Occipital lobe (tissue), 3 donors: ENCODE measurements around the gene GOLGA6B. TPM values are rescaled to one million over a fixed set of nuclear protein-coding genes. Genes with fewer than 3 reads are reported as not detected.
"Not testable (repeated sequence)": the region's sequence is repeated elsewhere in the genome, so short reads cannot be mapped to it uniquely, and the experiment has no call there.

Experiments used
- DNase-seq: peaks from one replicate; lab custom pipeline; 2025; lab: John Stamatoyannopoulos, UW
- small RNA-seq: library from RNA; depleted of rRNA; stranded (forward); fragments of <200 nt; gene quantifications from one replicate; pipeline ENCODE3, GENCODE V24; 2014
- total RNA-seq: library from RNA; depleted of rRNA; stranded (reverse); fragments of >200 nt; gene quantifications from one replicate; pipeline ENCODE4 v1.2.3, GENCODE V29; 2014

The GOLGA6B gene
- total RNA-seq, 1 donor from 2014 or later: not detected

DNA sequence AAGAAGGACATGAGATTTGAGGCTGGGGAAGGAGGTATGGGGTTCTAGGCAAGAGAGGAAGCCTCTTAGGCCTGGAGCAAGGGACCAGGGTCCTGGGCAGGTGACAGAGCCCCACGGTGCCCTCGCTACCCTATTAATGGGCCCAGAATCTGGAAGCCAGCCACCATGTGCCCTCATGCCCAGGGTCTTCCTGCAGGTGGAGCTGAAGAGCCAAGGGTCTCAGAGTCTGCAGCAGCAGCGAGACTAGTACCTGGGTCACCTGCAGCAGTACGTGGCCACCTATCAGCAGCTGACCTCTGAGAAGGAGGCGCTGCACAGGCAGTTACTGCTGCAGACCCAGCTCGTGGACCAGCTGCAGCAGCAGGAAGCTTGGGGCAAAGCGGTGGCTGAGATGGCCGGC is 9.4 kb downstream of the GOLGA6B start:
- not testable (repeated sequence) for DNase-seq

GRCh38 chr15:72665706-72666105 is 11.2 kb downstream of the GOLGA6B start:
- DNase-seq: not testable (repeated sequence)

GRCh38 chr15:72669803-72670202 is 15.3 kb downstream of the GOLGA6B start:
- not testable (repeated sequence) for DNase-seq

GRCh38 chr15:72670656-72671352 is 16.3 kb downstream of the GOLGA6B start:
- not testable (repeated sequence) for DNase-seq

GRCh38 chr15:72671525-72671924 is 17.0 kb downstream of the GOLGA6B start:
- DNase-seq: no peak

- no peak for DNase-seq
Measured at GRCh38 chr15:72676838-72677237, 22.3 kb downstream of the GOLGA6B start.

- DNase-seq: no peak
Measured at GRCh38 chr15:72680931-72681330, 26.4 kb downstream of the GOLGA6B start.

- no peak for DNase-seq
Measured at GRCh38 chr15:72682772-72683171, 28.3 kb downstream of the GOLGA6B start.

DNA sequence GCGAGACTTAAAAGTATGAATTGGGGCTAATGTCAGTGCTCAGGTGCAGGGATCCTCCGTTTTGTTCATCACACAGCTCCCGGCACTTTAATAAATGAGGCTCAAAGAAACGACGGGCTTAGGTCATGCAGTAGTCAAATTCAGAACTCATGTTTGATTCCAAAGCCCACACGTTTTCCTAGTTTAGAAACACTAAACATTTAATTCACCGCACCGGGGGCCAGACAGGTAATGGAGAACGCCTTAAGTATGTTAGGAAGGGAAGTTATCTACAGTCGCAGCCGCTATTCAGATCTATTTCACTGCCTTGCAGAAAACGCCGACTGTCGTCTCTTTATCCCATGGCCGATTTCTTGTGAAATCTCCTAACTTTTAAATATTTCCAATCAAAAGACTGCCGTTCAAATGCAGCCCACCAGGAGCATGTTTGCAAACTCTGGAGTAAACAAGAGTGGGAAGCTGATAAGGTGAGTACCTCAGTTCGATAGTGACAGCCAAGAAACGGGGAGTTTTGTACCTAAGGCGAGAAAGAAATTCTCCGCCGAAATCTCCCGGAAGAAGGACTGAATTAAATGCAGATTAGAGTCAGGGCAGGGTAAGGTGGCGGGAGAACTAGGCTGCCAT is 30.9 kb downstream of the GOLGA6B start:
- no peak for DNase-seq

DNA sequence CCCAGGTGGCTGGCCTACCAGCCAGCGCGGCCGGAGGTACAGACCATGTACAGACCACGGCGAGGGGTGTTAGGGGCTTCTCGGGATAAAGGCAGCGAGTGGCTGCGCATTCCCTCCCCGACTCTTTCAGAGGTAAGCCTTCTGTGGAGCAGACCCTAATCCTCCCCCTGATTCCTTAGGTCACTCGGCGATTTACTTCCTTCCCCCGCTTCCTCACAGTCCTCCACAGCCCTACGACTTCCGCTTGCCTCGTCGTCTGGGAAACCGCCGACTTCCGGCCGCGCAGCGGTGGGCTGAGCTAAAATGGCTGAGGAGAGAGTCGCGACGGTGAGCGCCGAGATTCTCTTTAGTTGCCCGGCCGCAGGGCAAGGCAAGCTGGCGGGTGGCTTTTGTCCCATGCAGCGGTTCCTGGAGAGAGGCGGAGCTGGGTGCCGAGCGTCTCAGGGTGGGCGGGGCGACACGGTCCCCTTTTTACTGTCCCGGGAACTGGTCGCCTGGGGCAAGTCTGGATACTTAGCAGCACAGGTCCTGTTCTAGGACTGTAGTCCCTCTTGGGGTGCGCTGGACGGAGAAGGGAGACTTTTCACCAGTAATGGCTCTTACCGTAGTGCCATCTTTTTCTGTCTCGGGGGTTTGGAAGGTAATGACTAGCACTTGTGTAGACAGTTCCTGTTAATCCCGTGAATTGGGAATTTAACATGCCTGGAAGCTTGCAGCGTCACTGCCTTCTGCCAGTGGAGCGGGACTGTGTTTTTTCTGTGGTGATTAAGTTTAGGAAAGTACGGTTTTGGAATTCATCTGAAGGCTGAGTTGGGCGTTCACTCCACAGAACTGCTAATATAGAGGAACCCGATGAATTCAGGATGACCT is 31.7 kb downstream of the GOLGA6B start, which contains the start of the genes BBS4 and HIGD2B:
Gene BBS4 (plus strand): TSS at position 283 of the 870 bp plus-strand sequence. CDS start 21 bp downstream, at position 304.
Gene HIGD2B (minus strand): TSS at position 258 of the 870 bp plus-strand sequence. CDS start 9,808 bp downstream, outside the sequence.
- no peak for DNase-seq

GRCh38 chr15:72688697-72689096 is 34.2 kb downstream of the GOLGA6B start:
- no peak for DNase-seq

DNA sequence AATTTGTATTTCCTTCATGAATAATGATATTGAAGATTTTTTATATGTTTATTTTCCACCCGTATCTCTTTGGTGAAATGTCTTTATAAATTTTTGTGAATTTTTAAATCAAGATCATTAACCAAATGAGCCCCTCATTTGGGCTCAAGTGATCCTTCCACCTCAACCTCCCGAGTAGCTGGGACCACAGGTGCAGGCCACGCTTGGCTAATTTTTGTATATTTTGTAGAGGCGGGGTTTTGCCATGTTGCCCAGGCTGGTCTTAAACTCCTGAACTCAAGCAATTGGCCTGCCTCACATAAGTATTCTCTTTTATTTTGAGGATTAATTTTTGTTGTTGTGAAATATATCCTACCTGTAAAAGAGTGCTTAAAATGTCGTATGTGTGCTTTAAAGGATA is 36.4 kb downstream of the GOLGA6B start:
- DNase-seq: no peak

- DNase-seq: no peak
Measured at GRCh38 chr15:72698938-72699337, 44.4 kb downstream of the GOLGA6B start.

- DNase-seq: no peak
Measured at GRCh38 chr15:72700076-72700475, 45.6 kb downstream of the GOLGA6B start.

GRCh38 chr15:72706266-72706665 is 51.8 kb downstream of the GOLGA6B start:
- no peak for DNase-seq

DNA sequence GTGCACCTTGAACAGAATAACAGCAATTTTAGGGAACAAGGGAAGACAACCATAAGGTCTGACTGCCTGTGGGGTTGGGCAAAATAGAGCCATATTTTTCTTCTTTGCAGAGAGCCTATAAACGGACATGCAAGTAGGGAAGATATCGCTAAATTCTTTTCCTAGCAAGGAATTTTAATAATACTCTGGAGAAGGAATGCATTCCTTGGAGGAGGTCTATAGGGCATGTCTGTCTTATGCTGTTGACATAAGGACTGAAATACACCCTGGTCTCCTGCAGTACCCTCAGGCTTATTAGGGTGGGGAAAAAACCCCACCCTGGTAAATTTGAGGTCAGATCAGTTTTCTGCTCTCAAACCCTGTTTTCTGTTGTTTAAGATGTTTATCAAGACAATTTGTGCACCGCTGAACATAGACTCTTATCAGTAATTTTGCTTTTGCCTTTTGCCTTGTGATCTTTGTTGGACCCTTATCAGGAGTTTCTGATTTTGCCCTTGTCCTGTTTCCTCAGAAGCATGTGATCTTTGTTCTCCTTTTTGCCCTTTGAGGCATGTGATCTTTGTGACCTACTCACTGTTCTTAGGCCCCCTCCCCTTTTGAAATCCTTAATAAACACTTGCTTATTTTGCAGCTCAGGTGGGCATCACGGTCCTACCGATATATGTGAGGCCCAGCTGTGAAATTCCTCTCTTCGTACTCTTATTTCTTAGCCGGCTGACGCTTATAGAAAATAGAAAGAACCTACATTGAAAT is 54.2 kb downstream of the GOLGA6B start:
- not testable (repeated sequence) for DNase-seq

Small RNA genes lying within 50 kb of the gene (small RNA-seq; reads per million reads assigned to genes)
- gene RN7SL853P: not detected

Other genes starting within 250 kb of the GOLGA6B start
- gene ARIH1, start 180.4 kb upstream of the GOLGA6B start, total RNA-seq: 42.7 TPM
- 0.47 TPM for gene HIGD2B, start 31.5 kb downstream of the GOLGA6B start, total RNA-seq
- 20.3 TPM for gene BBS4, start 31.5 kb downstream of the GOLGA6B start, total RNA-seq
- 34.6 TPM for gene ADPGK, start 129.1 kb downstream of the GOLGA6B start, total RNA-seq